Testis (tissue), 2 donors: ENCODE results near the gene SUPT3H.

Experiments
- CTCF ChIP-seq, 3 experiments: fragments of 450-650 bp in 2 of 3; fragments of 200-600 bp in 1 of 3; sonication (generic) in 1 of 3; IDR thresholded peaks; one replicate each; pipeline ENCODE4 v1.5.1; 2016 to 2019; ENCODE audit warnings: antibody characterized with exemption in 3 of 3, mild to moderate bottlenecking in 2 of 3, moderate library complexity in 1 of 3
- POLR2A ChIP-seq: fragments of 450-650 bp; IDR thresholded peaks from one replicate; pipeline ENCODE4 v1.6.1; 2017; ENCODE audit warnings: antibody characterized with exemption, mild to moderate bottlenecking, moderate library complexity

GRCh38 chr6:45366534-45366933 lies 11.2 kb downstream of the SUPT3H start:
- no peak for TF ChIP-seq CTCF (IDR thresholded peaks at IDR 0.05)
- no peak for TF ChIP-seq POLR2A
